DND-41 (cell line): Measurements from ENCODE around the gene SLC8B1.

Source experiments
- EZH2 ChIP-seq: IDR thresholded peaks from 3 replicates; pipeline ENCODE4 v1.6.1; 2012; ENCODE audit warnings: borderline replicate concordance, low read depth, mild to moderate bottlenecking, moderate library complexity, low read length, inconsistent platforms; ENCODE audit not compliant: severe bottlenecking
- TF ChIP-seq, protein P1 (sequence below): IDR thresholded peaks from 2 replicates; pipeline ENCODE4 v1.5.1; 2012; ENCODE audit warnings: borderline replicate concordance, low read length, moderate library complexity, mild to moderate bottlenecking; ENCODE audit not compliant: poor library complexity, severe bottlenecking; ENCODE audit errors: extremely low read depth

DNA sequence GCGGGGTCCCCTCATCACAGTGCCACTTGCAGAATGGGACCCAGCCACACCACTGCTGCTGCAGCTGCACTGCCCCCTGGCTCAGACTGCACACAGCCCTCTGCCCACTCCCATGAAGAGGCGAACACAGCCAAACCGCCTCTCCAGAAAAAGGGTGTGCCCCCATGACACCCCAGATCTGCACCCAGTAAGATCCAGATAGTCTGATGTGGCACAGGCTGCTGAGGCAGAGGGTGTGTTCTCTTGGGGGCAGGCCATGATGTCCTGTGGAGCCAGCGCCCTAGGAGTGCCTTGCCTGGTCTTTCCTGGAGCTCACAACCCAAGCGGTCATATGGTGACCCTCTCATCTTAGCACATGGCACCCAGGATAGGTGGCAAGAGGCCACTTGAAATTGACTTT is 44.4 kb downstream of the SLC8B1 start:
- TF ChIP-seq, protein P1, sequence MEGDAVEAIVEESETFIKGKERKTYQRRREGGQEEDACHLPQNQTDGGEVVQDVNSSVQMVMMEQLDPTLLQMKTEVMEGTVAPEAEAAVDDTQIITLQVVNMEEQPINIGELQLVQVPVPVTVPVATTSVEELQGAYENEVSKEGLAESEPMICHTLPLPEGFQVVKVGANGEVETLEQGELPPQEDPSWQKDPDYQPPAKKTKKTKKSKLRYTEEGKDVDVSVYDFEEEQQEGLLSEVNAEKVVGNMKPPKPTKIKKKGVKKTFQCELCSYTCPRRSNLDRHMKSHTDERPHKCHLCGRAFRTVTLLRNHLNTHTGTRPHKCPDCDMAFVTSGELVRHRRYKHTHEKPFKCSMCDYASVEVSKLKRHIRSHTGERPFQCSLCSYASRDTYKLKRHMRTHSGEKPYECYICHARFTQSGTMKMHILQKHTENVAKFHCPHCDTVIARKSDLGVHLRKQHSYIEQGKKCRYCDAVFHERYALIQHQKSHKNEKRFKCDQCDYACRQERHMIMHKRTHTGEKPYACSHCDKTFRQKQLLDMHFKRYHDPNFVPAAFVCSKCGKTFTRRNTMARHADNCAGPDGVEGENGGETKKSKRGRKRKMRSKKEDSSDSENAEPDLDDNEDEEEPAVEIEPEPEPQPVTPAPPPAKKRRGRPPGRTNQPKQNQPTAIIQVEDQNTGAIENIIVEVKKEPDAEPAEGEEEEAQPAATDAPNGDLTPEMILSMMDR, result no peak
- no peak for TF ChIP-seq EZH2
